Caco-2 (cell line): ENCODE data around the gene TNFRSF9. TPM values are rescaled to one million over a fixed set of nuclear protein-coding genes. Genes with fewer than 3 reads are reported as not detected.

Source experiments
- BruUV-seq: library from RNA; stranded (reverse); fragments of 400-500 nt; replicated peaks from 2 replicates; lab custom pipeline; 2021; lab: Mats Ljungman, UMichigan
- CTCF ChIA-PET: fragments of 300-600 bp; sonication (Branson Sonifier 250); formaldehyde crosslinking; loops from one replicate; lab custom pipeline; 2022; ENCODE audit warnings: antibody characterized with exemption; lab: Charles Lee
- POLR2A ChIA-PET: fragments of 300-600 bp; sonication (Branson Sonifier 250); formaldehyde crosslinking; loops from one replicate; lab custom pipeline; 2022; ENCODE audit warnings: antibody characterized with exemption; lab: Charles Lee
- DNase-seq, 2 experiments: peaks; one replicate each; pipeline versions ENCODE4 v3.0.0 to v3.0.0-alpha.2; 2020 to 2022
- H3K27me3 ChIP-seq: replicated peaks from 2 replicates; pipeline ENCODE4 v1.6.0; 2011; ENCODE audit warnings: low read length; ENCODE audit not compliant: control insufficient read depth, insufficient read depth
- H3K36me3 ChIP-seq: 2 replicates; pipeline ENCODE4 v1.5.1; 2011; ENCODE audit warnings: low read length; ENCODE audit not compliant: control insufficient read depth, insufficient read depth
- H3K4me1 ChIP-seq: fragments of 250-450 bp; sonication (Bioruptor Pico); 2 replicates; pipeline ENCODE4 v1.5.1; 2020; ENCODE audit warnings: mild to moderate bottlenecking
- H3K4me3 ChIP-seq: 2 replicates; pipeline ENCODE4 v1.5.1; 2011; ENCODE audit warnings: low read depth, mild to moderate bottlenecking, control low read depth, low read length
- H3K9me3 ChIP-seq: fragments of 250-450 bp; sonication (Bioruptor Pico); 2 replicates; pipeline ENCODE4 v1.5.1; 2020; ENCODE audit warnings: mild to moderate bottlenecking, moderate library complexity
- H3K27ac Mint-ChIP-seq: one replicate; pipeline ENCODE4 v1.8.0; 2022; ENCODE audit warnings: mixed read lengths; ENCODE audit not compliant: unreplicated experiment
- H3K27me3 Mint-ChIP-seq: one replicate; pipeline ENCODE4 v1.8.0; 2022; ENCODE audit warnings: mixed read lengths; ENCODE audit not compliant: insufficient read depth, unreplicated experiment
- H3K36me3 Mint-ChIP-seq: one replicate; pipeline ENCODE4 v1.8.0; 2022; ENCODE audit warnings: mild to moderate bottlenecking, mixed read lengths; ENCODE audit not compliant: insufficient read depth, unreplicated experiment
- H3K4me1 Mint-ChIP-seq: one replicate; pipeline ENCODE4 v1.8.0; 2022; ENCODE audit warnings: low read depth, mixed read lengths; ENCODE audit not compliant: unreplicated experiment
- H3K4me3 Mint-ChIP-seq: one replicate; pipeline ENCODE4 v1.8.0; 2022; ENCODE audit warnings: mild to moderate bottlenecking, moderate library complexity, mixed read lengths; ENCODE audit not compliant: unreplicated experiment
- H3K9me3 Mint-ChIP-seq: one replicate; pipeline ENCODE4 v1.8.0; 2022; ENCODE audit warnings: mixed read lengths; ENCODE audit not compliant: unreplicated experiment
- CTCF ChIP-seq, 2 experiments: fragments of 200-600 bp in 1 of 2; IDR thresholded peaks; 1 replicate in 1 of 2; 2 replicates in 1 of 2; pipeline versions ENCODE4 v1.5.1 to v1.8.0; 2011 to 2022; ENCODE audit warnings: antibody characterized with exemption in 1 of 2, control low read depth in 1 of 2, inconsistent platforms in 1 of 2, low read depth in 1 of 2, low read length in 1 of 2, mild to moderate bottlenecking in 1 of 2, moderate library complexity in 1 of 2; ENCODE audit not compliant: insufficient read depth in 1 of 2, severe bottlenecking in 1 of 2, unreplicated experiment in 1 of 2
- intact Hi-C: fragments of 100-400 bp; cut with micrococcal nuclease; formaldehyde crosslinking; loops from one replicate; pipeline ENCODE4 v1.10.0; 2022; ENCODE audit not compliant: unreplicated experiment
- total RNA-seq: library from RNA; stranded (reverse); gene quantifications from 2 replicates; pipeline ENCODE4 v1.2.3, GENCODE V29; 2022

Gene TNFRSF9
- total RNA-seq, 1 experiment from 2014 or later = 0.54 TPM

- Histone ChIP-seq H3K27me3 (no peaks in the 10 kb centered on the region), H3K9me3 (no peaks in the 10 kb centered on the region), H3K4me1 (no peaks in the 10 kb centered on the region), H3K4me3 (no peak overlapping the region), H3K36me3 (no peaks in the 10 kb centered on the region)
- Mint-ChIP-seq H3K27me3 (no peaks in the 10 kb centered on the region), H3K36me3 (no peaks in the 10 kb centered on the region), H3K4me1 (no peaks in the 10 kb centered on the region), H3K9me3 (no peaks in the 10 kb centered on the region), H3K27ac (no peak overlapping the region), H3K4me3 (no peak overlapping the region)
- CTCF ChIA-PET = no interaction called here
- no TSS peak for BruUV-seq
- POLR2A ChIA-PET = no interaction called here
- DNase-seq = no peak
- no peak for TF ChIP-seq CTCF (IDR thresholded peaks at IDR 0.05; ENCODE audit: insufficient read depth in 1 of 2, low read depth in 1 of 2, low read length in 1 of 2, severe bottlenecking in 1 of 2, unreplicated experiment in 1 of 2)
- intact Hi-C loops = no loop called here
Observed at GRCh38 chr1:7898962-7899361, 41.7 kb downstream of the TNFRSF9 start.

GRCh38 chr1:7896994-7897393 is 43.6 kb downstream of the TNFRSF9 start:
- H3K4me3 Mint-ChIP-seq = no peak overlapping the region
- CTCF ChIA-PET = no interaction called here
- POLR2A ChIA-PET = no interaction called here
- no peaks in the 10 kb centered on the region for H3K9me3 Mint-ChIP-seq
- no peak for DNase-seq
- Histone ChIP-seq H3K4me3 (no peak overlapping the region), H3K36me3 (no peaks in the 10 kb centered on the region), H3K9me3 (no peaks in the 10 kb centered on the region), H3K4me1 (no peaks in the 10 kb centered on the region), H3K27me3 (no peaks in the 10 kb centered on the region)
- no peaks in the 10 kb centered on the region for H3K27me3 Mint-ChIP-seq
- H3K27ac Mint-ChIP-seq = no peak overlapping the region
- no peak for TF ChIP-seq CTCF (IDR thresholded peaks at IDR 0.05; ENCODE audit: insufficient read depth in 1 of 2, low read depth in 1 of 2, low read length in 1 of 2, severe bottlenecking in 1 of 2, unreplicated experiment in 1 of 2)
- H3K4me1 Mint-ChIP-seq = no peaks in the 10 kb centered on the region
- H3K36me3 Mint-ChIP-seq = no peaks in the 10 kb centered on the region
- BruUV-seq = no TSS peak
- intact Hi-C loops = no loop called here

GRCh38 chr1:7893529-7894180 is 47.0 kb downstream of the TNFRSF9 start:
- Histone ChIP-seq H3K36me3 (no peaks in the 10 kb centered on the region), H3K27me3 (no peaks in the 10 kb centered on the region), H3K4me1 (no peaks in the 10 kb centered on the region), H3K9me3 (no peaks in the 10 kb centered on the region), H3K4me3 (no peak overlapping the region)
- BruUV-seq = no TSS peak
- H3K27ac Mint-ChIP-seq = no peak overlapping the region
- ChIA-PET POLR2A (no interaction called here), CTCF (interaction anchor here (0.7 kb wide), 1 partner anchor 223 kb away, joined by 4 read pairs; no protein-coding TSS in a partner anchor)
- H3K4me3 Mint-ChIP-seq = no peak overlapping the region
- no peaks in the 10 kb centered on the region for H3K4me1 Mint-ChIP-seq
- H3K36me3 Mint-ChIP-seq = no peaks in the 10 kb centered on the region
- TF ChIP-seq CTCF (IDR thresholded peaks at IDR 0.05; ENCODE audit: insufficient read depth in 1 of 2, low read depth in 1 of 2, low read length in 1 of 2, severe bottlenecking in 1 of 2, unreplicated experiment in 1 of 2) = no peak
- no peak for DNase-seq
- no peaks in the 10 kb centered on the region for H3K9me3 Mint-ChIP-seq
- H3K27me3 Mint-ChIP-seq = no peaks in the 10 kb centered on the region
- intact Hi-C loops = no loop called here
